Measurements from ENCODE around the gene FGD6. TPM values are rescaled to one million over a fixed set of nuclear protein-coding genes. Genes with fewer than 3 reads are reported as not detected.

The FGD6 gene
- under 1 TPM; 0.45 to 0.71 TPM for total RNA-seq

DNA sequence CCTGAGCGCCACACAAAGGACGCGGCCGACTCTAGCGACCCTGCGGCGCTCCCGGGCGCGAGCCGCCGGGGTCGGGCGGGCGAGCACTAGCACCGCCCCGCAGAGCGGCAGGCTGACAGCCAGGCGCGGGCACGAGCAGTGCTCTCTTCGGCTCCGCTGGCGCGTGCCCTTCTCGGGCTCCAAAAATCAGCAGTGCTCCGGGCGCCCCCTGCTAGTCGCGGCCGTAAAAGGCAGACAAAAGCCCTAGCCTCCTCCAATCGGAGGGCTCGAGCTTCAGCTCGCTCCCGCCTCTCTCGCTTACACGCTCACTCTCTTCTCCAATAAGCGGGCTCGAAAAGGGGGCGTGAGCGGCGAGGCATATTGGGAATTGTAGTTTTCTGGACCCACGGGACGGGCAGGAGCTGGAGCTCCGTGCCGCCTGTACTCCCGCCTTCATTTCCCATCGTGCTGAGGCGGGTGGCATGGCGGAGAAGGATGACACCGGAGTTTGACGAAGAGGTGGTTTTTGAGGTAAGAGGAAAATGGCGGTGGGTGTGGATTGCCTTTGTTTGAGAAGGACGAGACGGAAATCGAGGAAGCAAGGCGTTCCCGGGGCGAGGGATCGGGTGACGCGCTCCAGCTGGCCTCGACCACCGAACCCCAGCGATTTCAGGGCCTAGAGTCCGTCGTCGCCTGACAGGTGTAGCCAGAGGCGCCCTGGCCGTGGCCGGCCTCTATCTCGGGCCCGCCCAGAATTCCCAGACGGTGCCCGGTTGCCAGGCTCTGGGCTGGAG, at the start of gene FGD6, which contains the start of gene VEZT:
Gene FGD6, minus strand, starts transcription at position 91 of the 773 bp plus-strand sequence. CDS start 227 bp downstream, outside the sequence.
Gene VEZT, plus strand, starts transcription at position 431 of the 773 bp plus-strand sequence. Its CDS starts 44 bp downstream, at position 475.
- Mint-ChIP-seq H3K36me3 (ENCODE audit: low read depth) (peaks cover 7% of the 10 kb centered on the region), H3K4me1 (peaks cover 22% of the 10 kb centered on the region), H3K9me3 (no peaks in the 10 kb centered on the region), H3K27me3 (peaks cover 8% of the 10 kb centered on the region), H3K27ac (peak within 1 kb of the TSS; percentile 89), H3K4me3 (peak within 1 kb of the TSS; percentile 89)
- CTCF ChIA-PET = interaction anchor here (0.7 to 2.2 kb wide), 13 partner anchors 8 to 322 kb away, joined by 3 to 15 read pairs (median 4); partner anchors contain the start of genes METAP2, NDUFA12 and NR2C1
- DNase-seq = peak; percentile 99
- POLR2A ChIA-PET = interaction anchor here (0.6 to 2.0 kb wide), 5 partner anchors 115 to 819 kb away, joined by 3 to 22 read pairs (median 8); partner anchors contain the start of genes METAP2, NDUFA12 and NR2C1

DNA sequence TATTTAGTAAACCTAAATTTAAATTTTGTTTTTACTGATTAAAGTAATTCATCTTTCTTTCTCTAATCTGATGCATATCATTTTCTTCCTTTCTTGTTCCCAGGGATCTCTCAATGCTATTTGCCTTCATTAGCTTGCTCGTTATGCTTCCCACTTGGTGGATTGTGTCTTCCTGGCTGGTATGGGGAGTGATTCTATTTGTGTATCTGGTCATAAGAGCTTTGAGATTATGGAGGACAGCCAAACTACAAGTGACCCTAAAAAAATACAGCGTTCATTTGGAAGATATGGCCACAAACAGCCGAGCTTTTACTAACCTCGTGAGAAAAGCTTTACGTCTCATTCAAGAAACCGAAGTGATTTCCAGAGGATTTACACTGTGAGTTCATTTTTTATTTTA, 49.0 kb upstream of the FGD6 start:
- Mint-ChIP-seq H3K4me1 (no peaks in the 10 kb centered on the region), H3K27me3 (no peaks in the 10 kb centered on the region), H3K9me3 (no peaks in the 10 kb centered on the region), H3K36me3 (ENCODE audit: low read depth) (peaks cover 9% of the 10 kb centered on the region), H3K27ac (no peak overlapping the region), H3K4me3 (no peak overlapping the region)
- ChIA-PET CTCF (interaction anchor here (0.6 to 1.6 kb wide), 2 partner anchors 9 to 19 kb away, joined by 3 read pairs; no protein-coding TSS in a partner anchor), POLR2A (no interaction called here)
- no peak for DNase-seq

GRCh38 chr12:95265765-95266164, 48.5 kb upstream of the FGD6 start:
- Mint-ChIP-seq H3K9me3 (no peaks in the 10 kb centered on the region), H3K27ac (no peak overlapping the region), H3K4me1 (no peaks in the 10 kb centered on the region), H3K27me3 (no peaks in the 10 kb centered on the region), H3K4me3 (no peak overlapping the region), H3K36me3 (ENCODE audit: low read depth) (peaks cover 9% of the 10 kb centered on the region)
- CTCF ChIA-PET = interaction anchor here (0.6 to 1.6 kb wide), 2 partner anchors 10 to 19 kb away, joined by 3 read pairs; no protein-coding TSS in a partner anchor
- POLR2A ChIA-PET = no interaction called here
- DNase-seq = no peak

- POLR2A ChIA-PET = no interaction called here
- no peak for DNase-seq
- H3K9me3 Mint-ChIP-seq = no peaks in the 10 kb centered on the region
- CTCF ChIA-PET = no interaction called here
- H3K4me3 Mint-ChIP-seq = no peak overlapping the region
- H3K27me3 Mint-ChIP-seq = no peaks in the 10 kb centered on the region
- peaks cover 9% of the 10 kb centered on the region for H3K36me3 Mint-ChIP-seq (ENCODE audit: low read depth)
- H3K27ac Mint-ChIP-seq = no peak overlapping the region
- no peaks in the 10 kb centered on the region for H3K4me1 Mint-ChIP-seq
Observed at GRCh38 chr12:95262808-95263207, 45.5 kb upstream of the FGD6 start.

GRCh38 chr12:95261109-95261508, 43.8 kb upstream of the FGD6 start:
- Mint-ChIP-seq H3K36me3 (ENCODE audit: low read depth) (peaks cover 13% of the 10 kb centered on the region), H3K4me3 (no peak overlapping the region), H3K27me3 (no peaks in the 10 kb centered on the region), H3K4me1 (no peaks in the 10 kb centered on the region), H3K27ac (no peak overlapping the region), H3K9me3 (no peaks in the 10 kb centered on the region)
- DNase-seq = no peak
- ChIA-PET POLR2A (no interaction called here), CTCF (no interaction called here)

DNA sequence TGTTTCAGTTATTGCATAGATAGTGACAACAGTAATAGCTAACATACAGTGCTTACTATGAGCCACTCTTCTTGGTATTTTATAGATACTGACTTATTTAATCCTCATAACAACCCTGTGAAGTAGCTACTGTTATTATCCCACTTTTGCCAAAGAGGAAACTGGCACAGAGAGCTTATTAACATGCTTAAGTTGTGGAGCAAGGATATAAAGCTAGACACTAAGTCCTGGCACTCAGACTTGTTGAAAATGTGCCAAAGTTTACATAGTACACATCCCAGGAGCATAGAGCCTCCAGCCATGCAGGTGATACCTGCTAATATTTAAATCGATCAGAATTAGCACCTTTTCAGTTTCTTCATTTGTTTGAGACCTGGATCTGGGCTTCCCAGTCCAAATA, 42.1 kb upstream of the FGD6 start:
- no peaks in the 10 kb centered on the region for H3K4me1 Mint-ChIP-seq
- DNase-seq = no peak
- POLR2A ChIA-PET = no interaction called here
- CTCF ChIA-PET = no interaction called here
- no peaks in the 10 kb centered on the region for H3K9me3 Mint-ChIP-seq
- H3K27ac Mint-ChIP-seq = no peak overlapping the region
- H3K36me3 Mint-ChIP-seq (ENCODE audit: low read depth) = peaks cover 25% of the 10 kb centered on the region
- no peak overlapping the region for H3K4me3 Mint-ChIP-seq
- no peaks in the 10 kb centered on the region for H3K27me3 Mint-ChIP-seq

DNA sequence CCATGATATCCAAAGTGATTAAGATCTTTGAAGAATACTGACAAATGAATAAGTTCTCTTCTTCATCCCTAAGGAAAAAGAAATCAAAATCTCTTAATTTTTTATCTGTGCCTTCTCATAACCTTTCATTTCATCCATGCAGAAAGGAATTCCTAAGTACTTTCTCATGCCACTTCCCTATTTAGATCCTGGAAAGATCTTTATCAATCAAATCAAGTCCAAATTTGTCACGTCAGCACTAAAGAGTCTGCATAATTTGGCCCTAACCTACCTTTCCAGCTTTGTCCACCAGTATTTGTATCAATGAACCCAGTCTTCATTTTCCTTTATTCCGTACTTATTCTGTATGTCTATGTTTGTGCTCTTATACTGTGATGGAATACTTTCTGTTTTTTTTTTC, 41.5 kb upstream of the FGD6 start:
- Mint-ChIP-seq H3K9me3 (no peaks in the 10 kb centered on the region), H3K27me3 (no peaks in the 10 kb centered on the region), H3K4me3 (no peak overlapping the region), H3K4me1 (no peaks in the 10 kb centered on the region), H3K27ac (no peak overlapping the region), H3K36me3 (ENCODE audit: low read depth) (peaks cover 25% of the 10 kb centered on the region)
- POLR2A ChIA-PET = no interaction called here
- no peak for DNase-seq
- CTCF ChIA-PET = no interaction called here

GRCh38 chr12:95258151-95258550, 40.9 kb upstream of the FGD6 start:
- H3K27me3 Mint-ChIP-seq = no peaks in the 10 kb centered on the region
- H3K36me3 Mint-ChIP-seq (ENCODE audit: low read depth) = peaks cover 30% of the 10 kb centered on the region
- H3K27ac Mint-ChIP-seq = no peak overlapping the region
- no peak overlapping the region for H3K4me3 Mint-ChIP-seq
- H3K9me3 Mint-ChIP-seq = no peaks in the 10 kb centered on the region
- no peak for DNase-seq
- ChIA-PET CTCF (no interaction called here), POLR2A (no interaction called here)
- no peaks in the 10 kb centered on the region for H3K4me1 Mint-ChIP-seq

GRCh38 chr12:95257541-95257940, 40.3 kb upstream of the FGD6 start:
- Mint-ChIP-seq H3K36me3 (ENCODE audit: low read depth) (peaks cover 32% of the 10 kb centered on the region), H3K4me1 (no peaks in the 10 kb centered on the region), H3K9me3 (no peaks in the 10 kb centered on the region), H3K27me3 (no peaks in the 10 kb centered on the region), H3K27ac (no peak overlapping the region), H3K4me3 (no peak overlapping the region)
- DNase-seq = no peak
- CTCF ChIA-PET = no interaction called here
- POLR2A ChIA-PET = no interaction called here

DNA sequence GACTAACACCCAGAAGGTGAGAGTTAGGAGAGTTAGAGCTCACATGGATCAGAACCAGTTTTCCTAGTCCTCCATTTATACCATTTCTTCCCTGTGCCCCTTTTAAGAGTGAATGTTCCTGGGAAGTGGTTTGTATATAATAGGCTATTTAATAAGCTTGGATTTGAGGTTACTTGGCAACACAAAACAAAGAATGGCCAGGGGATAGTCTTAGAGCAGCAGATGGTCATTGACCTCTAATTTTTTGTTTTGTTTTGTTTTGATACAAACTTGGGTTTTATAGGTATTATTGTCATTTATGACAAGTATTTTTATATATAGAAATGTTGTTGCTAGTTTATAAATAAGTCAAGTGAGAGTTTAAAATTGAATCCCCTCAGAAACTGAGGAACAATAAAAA, 36.1 kb upstream of the FGD6 start:
- ChIA-PET CTCF (no interaction called here), POLR2A (no interaction called here)
- Mint-ChIP-seq H3K4me1 (no peaks in the 10 kb centered on the region), H3K9me3 (no peaks in the 10 kb centered on the region), H3K27ac (no peak overlapping the region), H3K27me3 (no peaks in the 10 kb centered on the region), H3K4me3 (no peak overlapping the region), H3K36me3 (ENCODE audit: low read depth) (peaks cover 33% of the 10 kb centered on the region)
- DNase-seq = no peak

DNA sequence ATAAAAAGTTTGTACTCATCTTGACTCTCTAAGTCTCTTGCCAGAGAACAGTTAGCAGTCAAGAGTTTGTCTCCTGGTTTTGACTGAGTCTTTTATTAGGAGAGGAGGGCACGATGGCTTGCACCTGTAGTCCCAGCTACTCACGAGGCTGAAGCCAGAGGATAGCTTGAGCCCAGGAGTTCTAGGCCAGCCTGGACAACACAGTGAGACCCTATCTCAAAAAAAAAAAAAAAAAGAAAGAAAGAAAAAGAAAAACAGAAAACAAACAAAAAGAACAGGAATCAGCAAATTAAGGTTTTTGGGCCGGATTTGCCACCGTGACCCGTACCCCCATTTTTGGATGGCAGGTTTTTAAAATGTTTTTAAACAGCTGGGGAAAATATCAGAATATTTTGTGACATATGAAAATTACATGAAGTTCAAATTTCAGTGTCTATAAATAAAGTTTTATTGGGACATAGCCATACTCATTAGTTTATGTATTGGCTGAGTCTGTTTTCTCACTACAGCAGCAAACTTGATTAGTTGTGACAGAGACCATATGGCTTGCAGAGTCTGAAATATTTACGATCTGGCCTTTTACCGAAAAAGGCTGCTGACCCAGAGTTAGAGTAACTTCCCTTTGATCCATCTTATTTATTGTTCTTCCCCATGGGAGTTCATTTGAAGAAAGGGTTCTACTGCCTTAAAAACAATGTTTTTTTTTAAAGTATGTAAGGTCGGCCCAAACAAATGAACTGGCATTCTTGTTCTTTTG, 31.5 kb upstream of the FGD6 start:
- Mint-ChIP-seq H3K4me1 (peaks cover 17% of the 10 kb centered on the region), H3K9me3 (no peaks in the 10 kb centered on the region), H3K27me3 (no peaks in the 10 kb centered on the region), H3K36me3 (ENCODE audit: low read depth) (peaks cover 15% of the 10 kb centered on the region), H3K27ac (no peak overlapping the region), H3K4me3 (no peak overlapping the region)
- POLR2A ChIA-PET = no interaction called here
- no peak for DNase-seq
- CTCF ChIA-PET = no interaction called here

- Mint-ChIP-seq H3K4me3 (no peak overlapping the region), H3K27ac (no peak overlapping the region)
Observed at GRCh38 chr12:95248095-95248494, 30.8 kb upstream of the FGD6 start.

GRCh38 chr12:95244350-95244749, 27.1 kb upstream of the FGD6 start:
- H3K27ac Mint-ChIP-seq = no peak overlapping the region
- no peak for DNase-seq
- H3K4me1 Mint-ChIP-seq = peaks cover 24% of the 10 kb centered on the region
- no peaks in the 10 kb centered on the region for H3K27me3 Mint-ChIP-seq
- CTCF ChIA-PET = no interaction called here
- no peak overlapping the region for H3K4me3 Mint-ChIP-seq
- H3K9me3 Mint-ChIP-seq = no peaks in the 10 kb centered on the region
- H3K36me3 Mint-ChIP-seq (ENCODE audit: low read depth) = peaks cover 8% of the 10 kb centered on the region
- POLR2A ChIA-PET = no interaction called here

More at GRCh38 chr12:95248095-95248494, 30.8 kb upstream of the FGD6 start:
- DNase-seq = no peak
- H3K9me3 Mint-ChIP-seq = no peaks in the 10 kb centered on the region
- CTCF ChIA-PET = no interaction called here
- H3K36me3 Mint-ChIP-seq (ENCODE audit: low read depth) = peaks cover 15% of the 10 kb centered on the region
- POLR2A ChIA-PET = no interaction called here
- no peaks in the 10 kb centered on the region for H3K27me3 Mint-ChIP-seq
- H3K4me1 Mint-ChIP-seq = peaks cover 17% of the 10 kb centered on the region
